Motor neuron (in vitro differentiated cells): Measurements from ENCODE around the gene UMODL1. TPM values are rescaled to one million over a fixed set of nuclear protein-coding genes. Genes with fewer than 3 reads are reported as not detected.

Experiments used
- ATAC-seq, 8 experiments: fragments of 200-7000 bp; cut with Tn5 transposase; replicated peaks in 6 of 8; 2 replicates each; pipeline ENCODE4 v1.8.0; 2021; ENCODE audit warnings: mild to moderate bottlenecking in 8 of 8, moderate library complexity in 8 of 8
- H3K27ac ChIP-seq, 2 donors: fragments of 250-450 bp; sonication (Bioruptor Pico); 2 replicates each; pipeline ENCODE4 v1.9.0; 2021; ENCODE audit warnings: antibody characterized with exemption in 2 of 2, mild to moderate bottlenecking in 2 of 2, moderate library complexity in 1 of 2
- H3K4me1 ChIP-seq, 2 donors: fragments of 250-450 bp; sonication (Bioruptor Pico); replicated peaks in 1 of 2; 2 replicates each; pipeline ENCODE4 v1.6.1; 2021; ENCODE audit warnings: antibody characterized with exemption in 2 of 2, mild to moderate bottlenecking in 2 of 2, moderate library complexity in 1 of 2
- H3K4me3 ChIP-seq, 5 donors: fragments of 250-450 bp; sonication (Bioruptor Pico); 2 replicates each; pipeline ENCODE4 v1.9.0; 2021; ENCODE audit warnings: antibody characterized with exemption in 5 of 5, mild to moderate bottlenecking in 5 of 5, moderate library complexity in 4 of 5
- WGBS, 10 experiments: fragments of 450-650 bp; shearing (Covaris generic); methylation state at CpG; one replicate each; pipeline ENCODE4 v1.0.0; 2022; 5-methylcytosine and 5-hydroxymethylcytosine counted together
- in situ Hi-C, 9 experiments: fragments of 400-800 bp; cut with MboI; loops; one replicate each; pipeline ENCODE4 v1.15.0; 2021; ENCODE audit warnings: low sequenced_read_pairs in 9 of 9, low pct_unique_long_range_greater_than_20kb in 2 of 9; ENCODE audit not compliant: unreplicated experiment in 9 of 9
- total RNA-seq, 8 experiments: library from RNA; unstranded; fragments of 300-600 nt; gene quantifications; 2 replicates each; pipeline versions ENCODE4 v1.2.3 to v1.2.4, GENCODE V29; 2022

UMODL1 gene
- total RNA-seq, 8 experiments from 2014 or later, result 0.09 to 0.95 (median 0.31) TPM; not detected in 1

- Histone ChIP-seq H3K4me1 (peaks cover 0 to 3% of the 10 kb centered on the region in 2 donors), H3K4me3 (no peak overlapping the region), H3K27ac (no peak overlapping the region)
- no peak for ATAC-seq
- in situ Hi-C loops, result no loop called here
- WGBS, 10 experiments, result 33 to 91% (median 79%) methylated on average over 6 to 25 of the region's 36 CpGs; no CpG with 5 or more reads in 2 of the 10 experiments
Measured at GRCh38 chr21:42127164-42128150, 56.3 kb downstream of the UMODL1 start.

- ATAC-seq, result no peak
- 14 to 92% (median 78%) methylated on average over 1 to 11 of the region's 11 CpGs for WGBS, 10 experiments
- no peak overlapping the region for H3K27ac ChIP-seq
- peaks cover 0 to 3% of the 10 kb centered on the region in 2 donors for H3K4me1 ChIP-seq
- no peak overlapping the region for H3K4me3 ChIP-seq
- in situ Hi-C loops, result no loop called here
Measured at GRCh38 chr21:42129300-42130266, 58.5 kb downstream of the UMODL1 start.

- in situ Hi-C loops, result no loop called here
- no peak for ATAC-seq
- peaks cover 0 to 1% of the 10 kb centered on the region in 2 donors for H3K4me1 ChIP-seq
- no peak overlapping the region for H3K4me3 ChIP-seq
- no peak overlapping the region for H3K27ac ChIP-seq
- WGBS, 10 experiments, result 40 to 91% (median 79%) methylated on average over 1 to 6 of the region's 6 CpGs; no CpG with 5 or more reads in 2 of the 10 experiments
Measured at GRCh38 chr21:42130441-42130840, 59.3 kb downstream of the UMODL1 start.

GRCh38 chr21:42132183-42132582 lies 61.1 kb downstream of the UMODL1 start:
- in situ Hi-C loops, result no loop called here
- no peak overlapping the region for H3K27ac ChIP-seq
- H3K4me1 ChIP-seq, result no peaks in the 10 kb centered on the region
- no peak for ATAC-seq
- H3K4me3 ChIP-seq, result no peak overlapping the region
- WGBS, 10 experiments, result 8 to 94% (median 50%) methylated on average over 1 of the region's 1 CpG; no CpG with 5 or more reads in 3 of the 10 experiments

- in situ Hi-C loops, result no loop called here
- Histone ChIP-seq H3K4me3 (no peak overlapping the region), H3K27ac (no peak overlapping the region), H3K4me1 (no peaks in the 10 kb centered on the region)
- no peak for ATAC-seq
- 83 to 100% (median 86%) methylated on average over 2 to 8 of the region's 8 CpGs; no CpG with 5 or more reads in 6 of the 10 experiments for WGBS, 10 experiments
Measured at GRCh38 chr21:42133131-42133530, 62.0 kb downstream of the UMODL1 start.

- WGBS, 10 experiments, result 60 to 82% (median 80%) methylated on average over 1 to 2 of the region's 14 CpGs; no CpG with 5 or more reads in 7 of the 10 experiments
- no peaks in the 10 kb centered on the region for H3K4me1 ChIP-seq
- no peak overlapping the region for H3K4me3 ChIP-seq
- peak in 2 of 8 experiments; percentile 13 to 29 for ATAC-seq
- H3K27ac ChIP-seq, result no peak overlapping the region
- in situ Hi-C loops, result no loop called here
Measured at GRCh38 chr21:42135386-42136052, 64.4 kb downstream of the UMODL1 start.

- Histone ChIP-seq H3K4me1 (no peaks in the 10 kb centered on the region), H3K27ac (no peak overlapping the region), H3K4me3 (no peak overlapping the region)
- in situ Hi-C loops, result no loop called here
- peak in 1 of 8 experiments; percentile 29 for ATAC-seq
- 52 to 100% (median 87%) methylated on average over 1 to 9 of the region's 22 CpGs; no CpG with 5 or more reads in 5 of the 10 experiments for WGBS, 10 experiments
Measured at GRCh38 chr21:42137191-42137904, 66.2 kb downstream of the UMODL1 start.

- WGBS, 10 experiments, result 40 to 88% (median 80%) methylated on average over 1 to 4 of the region's 11 CpGs; no CpG with 5 or more reads in 4 of the 10 experiments
- ATAC-seq, result no peak
- in situ Hi-C loops, result no loop called here
- Histone ChIP-seq H3K27ac (no peak overlapping the region), H3K4me1 (no peaks in the 10 kb centered on the region), H3K4me3 (no peak overlapping the region)
Measured at GRCh38 chr21:42140196-42140934, 69.2 kb downstream of the UMODL1 start.

- Histone ChIP-seq H3K4me3 (no peak overlapping the region), H3K4me1 (peaks cover 4 to 5% of the 10 kb centered on the region in 2 donors), H3K27ac (no peak overlapping the region)
- no peak for ATAC-seq
- 79 to 100% (median 83%) methylated on average over 2 to 4 of the region's 8 CpGs; no CpG with 5 or more reads in 7 of the 10 experiments for WGBS, 10 experiments
- in situ Hi-C loops, result no loop called here
Measured at GRCh38 chr21:42141643-42142042, 70.5 kb downstream of the UMODL1 start.

- no peak overlapping the region for H3K27ac ChIP-seq
- in situ Hi-C loops, result no loop called here
- 33 to 100% (median 80%) methylated on average over 1 to 6 of the region's 18 CpGs; no CpG with 5 or more reads in 3 of the 10 experiments for WGBS, 10 experiments
- peaks cover 4 to 5% of the 10 kb centered on the region in 2 donors for H3K4me1 ChIP-seq
- H3K4me3 ChIP-seq, result no peak overlapping the region
- no peak for ATAC-seq
Measured at GRCh38 chr21:42142141-42142540, 71.0 kb downstream of the UMODL1 start.

- no peak for ATAC-seq
- in situ Hi-C loops, result no loop called here
- H3K27ac ChIP-seq, result no peak overlapping the region
- H3K4me3 ChIP-seq, result no peak overlapping the region
- 43 to 100% (median 77%) methylated on average over 1 to 7 of the region's 7 CpGs; no CpG with 5 or more reads in 1 of the 10 experiments for WGBS, 10 experiments
- peaks cover 4 to 5% of the 10 kb centered on the region in 2 donors for H3K4me1 ChIP-seq
Measured at GRCh38 chr21:42142627-42143026, 71.5 kb downstream of the UMODL1 start.
